Neural progenitor cell (in vitro differentiated cells): ENCODE data around the gene FBL. TPM values are rescaled to one million over a fixed set of nuclear protein-coding genes. Genes with fewer than 3 reads are reported as not detected.

Experiments
- DNase-seq: peaks from one replicate; pipeline ENCODE4 v3.0.0-alpha.2; 2016; ENCODE audit warnings: low spot score
- H2AFZ ChIP-seq: fragments of 200-600 bp; sonication (generic); replicated peaks from 2 replicates; pipeline ENCODE4 v1.6.1; 2016; ENCODE audit warnings: antibody characterized with exemption
- H3F3A ChIP-seq: fragments of 200-600 bp; sonication (generic); 2 replicates; pipeline ENCODE4 v1.6.1; 2016; ENCODE audit warnings: antibody characterized with exemption, low read depth
- H3K27ac ChIP-seq: fragments of 200-600 bp; sonication (generic); 2 replicates; pipeline ENCODE4 v1.5.1; 2016; ENCODE audit warnings: mild to moderate bottlenecking
- H3K27me3 ChIP-seq: fragments of 200-600 bp; sonication (generic); 2 replicates; pipeline ENCODE4 v1.6.1; 2016; ENCODE audit warnings: mild to moderate bottlenecking, moderate library complexity
- H3K36me3 ChIP-seq: fragments of 200-600 bp; sonication (generic); 2 replicates; pipeline ENCODE4 v1.5.1; 2016
- H3K4me1 ChIP-seq: fragments of 200-600 bp; sonication (generic); 2 replicates; pipeline ENCODE4 v1.6.1; 2016; ENCODE audit warnings: mixed run types
- H3K4me2 ChIP-seq: fragments of 200-600 bp; sonication (generic); 2 replicates; pipeline ENCODE4 v1.6.1; 2016
- H3K4me3 ChIP-seq: fragments of 200-600 bp; sonication (generic); 2 replicates; pipeline ENCODE4 v1.5.1; 2016
- H3K79me2 ChIP-seq: fragments of 200-600 bp; sonication (generic); 2 replicates; pipeline ENCODE4 v1.6.1; 2016; ENCODE audit warnings: low read depth
- H3K9ac ChIP-seq: fragments of 200-600 bp; sonication (generic); 2 replicates; pipeline ENCODE4 v1.6.1; 2016
- H3K9me3 ChIP-seq: fragments of 200-600 bp; sonication (generic); 2 replicates; pipeline ENCODE4 v1.5.1; 2016; ENCODE audit warnings: low read depth
- H4K20me1 ChIP-seq: fragments of 200-600 bp; sonication (generic); 2 replicates; pipeline ENCODE4 v1.6.1; 2016; ENCODE audit warnings: low read depth
- H3K27ac Mint-ChIP-seq: 3 replicates; pipeline ENCODE4 v1.8.0; 2021; ENCODE audit warnings: mixed read lengths
- H3K27me3 Mint-ChIP-seq: 2 replicates; pipeline ENCODE4 v1.8.0; 2022; ENCODE audit warnings: low read depth, mild to moderate bottlenecking, inconsistent platforms, moderate library complexity, mixed read lengths; ENCODE audit not compliant: insufficient read depth
- H3K36me3 Mint-ChIP-seq: 3 replicates; pipeline ENCODE4 v1.8.0; 2021; ENCODE audit warnings: mixed read lengths
- H3K4me1 Mint-ChIP-seq: 3 replicates; pipeline ENCODE4 v1.8.0; 2021; ENCODE audit warnings: mixed read lengths
- H3K4me3 Mint-ChIP-seq: 3 replicates; pipeline ENCODE4 v1.8.0; 2021; ENCODE audit warnings: mild to moderate bottlenecking, moderate library complexity, mixed read lengths
- H3K9me3 Mint-ChIP-seq: 3 replicates; pipeline ENCODE4 v1.8.0; 2020; ENCODE audit warnings: mixed read lengths
- EZH2 ChIP-seq: fragments of 200-600 bp; sonication (generic); IDR thresholded peaks from 2 replicates; pipeline ENCODE4 v1.6.1; 2017; ENCODE audit warnings: antibody characterized with exemption, mild to moderate bottlenecking, moderate library complexity
- EZH2phosphoT487 ChIP-seq: fragments of 200-600 bp; sonication (generic); IDR thresholded peaks from 2 replicates; pipeline ENCODE4 v1.6.1; 2017; ENCODE audit warnings: antibody characterized with exemption
- total RNA-seq: library from RNA; depleted of rRNA; stranded (reverse); fragments of >200 nt; gene quantifications from 2 replicates; pipeline ENCODE4 v1.2.3, GENCODE V29; 2015; ENCODE audit warnings: low replicate concordance
- TF ChIP-seq, protein P1 (sequence below): fragments of 200-600 bp; sonication (generic); IDR thresholded peaks from 2 replicates; pipeline ENCODE4 v1.5.1; 2017; ENCODE audit warnings: antibody characterized with exemption, mild to moderate bottlenecking

FBL gene
- total RNA-seq, 1 donor from 2014 or later: 428 TPM

DNA sequence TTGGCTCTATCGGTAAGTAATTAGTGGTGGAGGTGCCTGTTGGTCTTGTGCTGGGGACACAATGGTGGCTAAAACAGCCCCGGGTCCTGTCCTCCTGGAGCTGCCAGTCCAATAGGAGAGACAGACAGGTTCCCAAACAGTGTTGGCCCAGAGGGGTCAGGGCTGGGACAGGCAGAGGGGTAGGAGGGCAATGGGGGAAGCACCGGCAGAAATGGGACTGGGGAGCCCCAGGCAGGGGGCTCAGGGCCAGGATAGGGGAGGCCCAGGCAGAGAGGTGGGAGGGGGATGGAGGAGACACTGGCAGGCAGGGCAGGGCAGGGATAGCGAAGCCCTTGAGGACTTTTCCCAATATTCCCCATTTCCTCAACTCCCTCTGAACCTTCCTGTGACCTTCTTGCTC is 2.2 kb upstream of the FBL start:
- peaks cover 22% of the 10 kb centered on the region for H4K20me1 ChIP-seq
- peaks cover 31% of the 10 kb centered on the region for H3K4me1 Mint-ChIP-seq
- H3K4me2 ChIP-seq: no peak overlapping the region
- H3K27ac Mint-ChIP-seq: no peak overlapping the region
- peaks cover 8% of the 10 kb centered on the region for H3K27me3 Mint-ChIP-seq
- H3K4me1 ChIP-seq: peaks cover 28% of the 10 kb centered on the region
- H3K9ac ChIP-seq: no peak overlapping the region
- no peak for DNase-seq
- H3K9me3 Mint-ChIP-seq: no peaks in the 10 kb centered on the region
- no peaks in the 10 kb centered on the region for H3K27me3 ChIP-seq
- no peak overlapping the region for H3K4me3 ChIP-seq
- H2AFZ ChIP-seq: no peak overlapping the region
- peaks cover 9% of the 10 kb centered on the region for H3F3A ChIP-seq
- no peak overlapping the region for H3K27ac ChIP-seq
- no peak for TF ChIP-seq EZH2
- TF ChIP-seq, protein P1, sequence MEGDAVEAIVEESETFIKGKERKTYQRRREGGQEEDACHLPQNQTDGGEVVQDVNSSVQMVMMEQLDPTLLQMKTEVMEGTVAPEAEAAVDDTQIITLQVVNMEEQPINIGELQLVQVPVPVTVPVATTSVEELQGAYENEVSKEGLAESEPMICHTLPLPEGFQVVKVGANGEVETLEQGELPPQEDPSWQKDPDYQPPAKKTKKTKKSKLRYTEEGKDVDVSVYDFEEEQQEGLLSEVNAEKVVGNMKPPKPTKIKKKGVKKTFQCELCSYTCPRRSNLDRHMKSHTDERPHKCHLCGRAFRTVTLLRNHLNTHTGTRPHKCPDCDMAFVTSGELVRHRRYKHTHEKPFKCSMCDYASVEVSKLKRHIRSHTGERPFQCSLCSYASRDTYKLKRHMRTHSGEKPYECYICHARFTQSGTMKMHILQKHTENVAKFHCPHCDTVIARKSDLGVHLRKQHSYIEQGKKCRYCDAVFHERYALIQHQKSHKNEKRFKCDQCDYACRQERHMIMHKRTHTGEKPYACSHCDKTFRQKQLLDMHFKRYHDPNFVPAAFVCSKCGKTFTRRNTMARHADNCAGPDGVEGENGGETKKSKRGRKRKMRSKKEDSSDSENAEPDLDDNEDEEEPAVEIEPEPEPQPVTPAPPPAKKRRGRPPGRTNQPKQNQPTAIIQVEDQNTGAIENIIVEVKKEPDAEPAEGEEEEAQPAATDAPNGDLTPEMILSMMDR: no peak
- no peak for TF ChIP-seq EZH2phosphoT487
- peak overlapping the region; percentile 26 for H3K4me3 Mint-ChIP-seq
- H3K36me3 Mint-ChIP-seq: no peaks in the 10 kb centered on the region
- H3K9me3 ChIP-seq: no peaks in the 10 kb centered on the region
- H3K36me3 ChIP-seq: no peaks in the 10 kb centered on the region
- H3K79me2 ChIP-seq: peaks cover 28% of the 10 kb centered on the region

DNA sequence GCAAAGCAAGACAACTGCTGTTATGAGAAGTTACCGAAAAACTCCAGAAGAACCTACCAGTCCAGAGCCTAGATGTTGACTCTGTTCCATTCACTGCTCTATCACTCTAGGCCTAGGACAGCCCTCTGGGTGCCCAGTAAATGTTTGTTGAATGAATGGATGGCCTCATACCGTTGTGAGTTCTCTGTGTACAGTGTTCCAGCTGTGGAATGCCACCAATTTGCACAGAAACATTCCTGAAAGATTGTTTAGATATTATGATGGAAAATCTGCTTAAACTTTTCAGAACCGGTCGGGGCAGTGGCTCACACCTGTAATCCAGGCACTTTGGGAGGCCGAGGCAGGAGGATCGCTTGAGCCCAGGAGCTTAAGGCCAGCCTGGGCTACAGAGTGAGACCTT is 1.3 kb upstream of the FBL start:
- peaks cover 8% of the 10 kb centered on the region for H3K27me3 Mint-ChIP-seq
- peaks cover 37% of the 10 kb centered on the region for H3K79me2 ChIP-seq
- no peak for DNase-seq
- peaks cover 9% of the 10 kb centered on the region for H3F3A ChIP-seq
- H2AFZ ChIP-seq: peak overlapping the region; percentile 4
- no peak overlapping the region for H3K27ac ChIP-seq
- no peak overlapping the region for H3K9ac ChIP-seq
- H3K4me1 ChIP-seq: peaks cover 28% of the 10 kb centered on the region
- H3K36me3 Mint-ChIP-seq: no peaks in the 10 kb centered on the region
- no peak overlapping the region for H3K4me2 ChIP-seq
- peaks cover 30% of the 10 kb centered on the region for H4K20me1 ChIP-seq
- peaks cover 38% of the 10 kb centered on the region for H3K4me1 Mint-ChIP-seq
- H3K27me3 ChIP-seq: no peaks in the 10 kb centered on the region
- TF ChIP-seq EZH2phosphoT487 (no peak), EZH2 (no peak)
- TF ChIP-seq, protein P1: no peak
- no peaks in the 10 kb centered on the region for H3K36me3 ChIP-seq
- H3K9me3 Mint-ChIP-seq: no peaks in the 10 kb centered on the region
- peak overlapping the region; percentile 97 for H3K4me3 Mint-ChIP-seq
- no peak overlapping the region for H3K27ac Mint-ChIP-seq
- no peaks in the 10 kb centered on the region for H3K9me3 ChIP-seq
- no peak overlapping the region for H3K4me3 ChIP-seq

DNA sequence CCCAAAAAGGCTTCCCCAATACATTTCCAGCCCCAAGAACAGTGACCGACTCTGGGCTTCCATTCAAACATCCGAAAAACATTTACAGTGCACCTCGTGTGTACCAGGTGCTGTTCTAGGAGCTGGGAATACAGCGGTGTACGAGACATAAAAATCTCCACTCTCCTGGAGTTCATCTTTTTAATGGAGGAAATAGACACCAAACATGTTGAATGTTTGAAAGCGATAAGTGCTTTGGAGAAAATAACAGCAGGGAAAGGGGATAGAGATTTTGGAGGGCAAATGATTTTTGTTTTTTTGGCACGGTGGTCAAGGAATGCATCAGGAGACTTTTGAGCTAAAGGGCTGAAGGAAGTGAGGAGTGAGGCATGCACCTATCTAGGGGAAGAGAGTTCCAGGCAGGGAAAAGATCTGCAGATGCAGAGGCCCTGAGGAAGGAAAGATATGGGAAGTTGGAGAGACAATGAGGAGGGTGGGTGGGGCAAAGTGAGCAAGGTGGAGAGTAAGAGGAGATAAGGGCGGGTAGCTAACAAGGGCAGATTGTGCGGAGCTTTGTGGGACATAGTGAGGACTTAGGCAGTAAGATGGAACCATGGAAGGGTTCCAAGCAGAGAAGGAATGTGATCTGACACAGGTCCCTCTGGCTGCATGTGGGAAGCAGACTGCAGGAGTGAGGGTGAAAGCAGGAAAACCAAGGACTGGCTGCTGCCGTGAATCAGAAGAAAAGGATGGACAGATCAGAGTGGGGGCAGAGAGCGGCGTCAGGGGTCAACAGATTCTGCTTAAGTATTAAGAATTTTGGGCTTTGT is 703 bp upstream of the FBL start:
- H3K4me1 ChIP-seq: peaks cover 28% of the 10 kb centered on the region
- peak overlapping the region; percentile 81 for H3K4me2 ChIP-seq
- peaks cover 35% of the 10 kb centered on the region for H4K20me1 ChIP-seq
- no peak overlapping the region for H3K27ac ChIP-seq
- H3K9me3 Mint-ChIP-seq: no peaks in the 10 kb centered on the region
- H2AFZ ChIP-seq: peak overlapping the region; percentile 4
- peaks cover 9% of the 10 kb centered on the region for H3F3A ChIP-seq
- DNase-seq: peak; percentile 16
- TF ChIP-seq, protein P1: no peak
- TF ChIP-seq EZH2phosphoT487: no peak
- TF ChIP-seq EZH2: peak; percentile 16
- H3K36me3 ChIP-seq: no peaks in the 10 kb centered on the region
- no peaks in the 10 kb centered on the region for H3K27me3 ChIP-seq
- H3K4me1 Mint-ChIP-seq: peaks cover 41% of the 10 kb centered on the region
- H3K9me3 ChIP-seq: no peaks in the 10 kb centered on the region
- peak overlapping the region; percentile 55 for H3K27ac Mint-ChIP-seq
- peaks cover 43% of the 10 kb centered on the region for H3K79me2 ChIP-seq
- peak overlapping the region; percentile 74 for H3K4me3 ChIP-seq
- H3K27me3 Mint-ChIP-seq: peaks cover 8% of the 10 kb centered on the region
- no peak overlapping the region for H3K9ac ChIP-seq
- H3K36me3 Mint-ChIP-seq: no peaks in the 10 kb centered on the region
- H3K4me3 Mint-ChIP-seq: peak overlapping the region; percentile 97
